ENCODE data around the gene CCDC57.
"Not testable (repeated sequence)": the region's sequence is repeated elsewhere in the genome, so short reads cannot be mapped to it uniquely, and the experiment has no call there.

The CCDC57 gene

GRCh38 chr17:82151106-82151957 lies 61.3 kb downstream of the CCDC57 start:
- no peak for DNase-seq

- DNase-seq: no peak
These were observed 63.1 kb downstream of the CCDC57 start for GRCh38 chr17:82149401-82150099.

- no peak for DNase-seq
These were observed 63.6 kb downstream of the CCDC57 start for GRCh38 chr17:82148997-82149396.

GRCh38 chr17:82148011-82148410 lies 64.6 kb downstream of the CCDC57 start:
- DNase-seq: no peak

- DNase-seq: no peak
These were observed 65.7 kb downstream of the CCDC57 start for GRCh38 chr17:82146663-82147654.

GRCh38 chr17:82145550-82146155 lies 67.0 kb downstream of the CCDC57 start:
- DNase-seq: no peak

- no peak for DNase-seq
These were observed 69.3 kb downstream of the CCDC57 start for GRCh38 chr17:82143333-82143732.

GRCh38 chr17:82139961-82140360 lies 72.7 kb downstream of the CCDC57 start:
- not testable (repeated sequence) for DNase-seq

GRCh38 chr17:82138511-82138992 lies 74.1 kb downstream of the CCDC57 start:
- no peak for DNase-seq

GRCh38 chr17:82134101-82134500 lies 78.5 kb downstream of the CCDC57 start:
- no peak for DNase-seq

- DNase-seq: not testable (repeated sequence)
These were observed 79.3 kb downstream of the CCDC57 start for GRCh38 chr17:82133166-82133953.

- DNase-seq: no peak
These were observed 83.5 kb downstream of the CCDC57 start for GRCh38 chr17:82129095-82129494.

- no peak for DNase-seq
These were observed 84.4 kb downstream of the CCDC57 start for GRCh38 chr17:82128287-82128686.

GRCh38 chr17:82127704-82128103 lies 84.9 kb downstream of the CCDC57 start:
- no peak for DNase-seq

- no peak for DNase-seq
These were observed 85.4 kb downstream of the CCDC57 start for GRCh38 chr17:82127315-82127595.

- DNase-seq: peak; percentile 61
These were observed 85.9 kb downstream of the CCDC57 start for GRCh38 chr17:82126556-82127314.

- no peak for DNase-seq
These were observed 88.5 kb downstream of the CCDC57 start for GRCh38 chr17:82124101-82124500.

GRCh38 chr17:82121660-82122629 lies 90.7 kb downstream of the CCDC57 start:
- no peak for DNase-seq

- no peak for DNase-seq
These were observed 91.4 kb downstream of the CCDC57 start for GRCh38 chr17:82121246-82121645.

GRCh38 chr17:82120148-82120547 lies 92.5 kb downstream of the CCDC57 start:
- no peak for DNase-seq

All from activated CD4-positive, alpha-beta T cell treated with anti-CD3 and anti-CD28 coated beads, Interleukin-10, Interleukin-2, amounts not matched to agents 100 ng/mL and 50 ng/mL, durations not matched to agents 16 hours and 8 hours (primary cell).